Stimulated activated CD8-positive, alpha-beta memory T cell treated with anti-CD3 and anti-CD28 coated beads, Interleukin-15, amount 100 ng/mL, for 48 hours (primary cell): ENCODE data around the gene SORCS1.

Experiments
- DNase-seq, 2 donors: peaks; one replicate each; pipeline ENCODE4 v3.0.0-alpha.2; 2020; ENCODE audit warnings: low read depth in 2 of 2

Gene SORCS1

DNA sequence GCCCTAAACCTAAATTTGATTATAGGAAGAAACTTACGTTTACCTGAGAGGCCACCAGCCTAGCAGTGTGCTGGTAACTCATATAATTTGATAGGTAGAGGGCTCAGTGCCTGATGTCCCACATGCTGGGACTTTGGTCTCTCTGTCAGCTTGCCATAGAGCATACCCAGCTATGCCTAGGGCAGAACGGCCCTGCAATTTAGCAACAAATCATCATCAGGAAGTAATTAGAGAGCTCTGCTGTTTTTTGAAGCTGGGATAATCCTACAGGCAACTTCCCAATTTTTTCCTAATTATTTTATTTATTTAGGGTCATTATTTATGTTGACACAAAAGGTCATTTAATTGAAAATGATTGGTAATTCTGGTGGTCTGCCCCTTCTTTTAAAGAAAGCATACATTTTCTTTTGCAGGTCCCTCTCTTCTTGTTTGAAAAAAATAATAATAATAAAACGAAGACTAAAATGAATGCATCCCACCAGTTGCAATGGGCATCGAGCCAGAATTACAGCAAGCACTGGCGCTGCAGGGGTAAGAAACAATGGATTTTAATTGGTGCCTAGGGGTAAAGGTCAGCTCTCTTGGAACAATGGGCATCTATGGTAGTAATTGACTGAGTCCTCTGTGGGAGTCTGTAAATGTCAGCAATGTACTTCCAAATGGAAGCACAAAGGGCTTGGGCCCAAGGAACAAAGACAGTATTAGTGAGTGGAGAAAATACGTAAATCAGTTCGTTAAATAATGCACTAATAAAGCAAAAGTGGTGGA, 348.0 kb downstream of the SORCS1 start:
- DNase-seq = no peak

DNA sequence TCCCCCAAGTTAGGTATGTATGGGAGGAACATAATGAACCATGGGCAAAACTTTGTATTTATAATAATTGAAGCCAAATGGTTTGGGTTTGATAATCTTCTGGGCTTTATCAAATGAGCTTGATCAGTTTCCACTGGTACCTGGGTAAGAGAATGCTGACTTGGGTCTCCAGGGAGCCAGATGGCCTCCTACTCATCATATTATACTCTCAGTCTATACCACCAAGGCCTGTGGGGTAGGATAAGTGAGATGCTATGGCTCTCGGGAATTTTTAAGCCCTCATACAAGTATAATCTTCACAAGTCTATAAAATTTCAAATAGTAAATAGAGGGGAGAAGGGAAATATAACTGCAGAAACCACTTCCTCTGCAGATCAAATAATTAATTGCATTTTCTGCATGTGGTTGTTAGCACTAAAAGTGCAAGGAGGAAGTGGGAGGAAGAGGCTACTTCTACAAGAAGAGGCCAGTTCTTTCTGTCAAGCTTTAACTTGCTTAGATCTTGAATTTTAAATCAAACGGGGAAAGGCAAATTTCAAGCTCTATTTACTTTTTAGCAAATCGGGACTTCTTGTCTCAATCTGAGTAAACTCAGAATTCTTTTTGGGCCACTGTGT, 349.0 kb downstream of the SORCS1 start:
- DNase-seq = no peak

DNA sequence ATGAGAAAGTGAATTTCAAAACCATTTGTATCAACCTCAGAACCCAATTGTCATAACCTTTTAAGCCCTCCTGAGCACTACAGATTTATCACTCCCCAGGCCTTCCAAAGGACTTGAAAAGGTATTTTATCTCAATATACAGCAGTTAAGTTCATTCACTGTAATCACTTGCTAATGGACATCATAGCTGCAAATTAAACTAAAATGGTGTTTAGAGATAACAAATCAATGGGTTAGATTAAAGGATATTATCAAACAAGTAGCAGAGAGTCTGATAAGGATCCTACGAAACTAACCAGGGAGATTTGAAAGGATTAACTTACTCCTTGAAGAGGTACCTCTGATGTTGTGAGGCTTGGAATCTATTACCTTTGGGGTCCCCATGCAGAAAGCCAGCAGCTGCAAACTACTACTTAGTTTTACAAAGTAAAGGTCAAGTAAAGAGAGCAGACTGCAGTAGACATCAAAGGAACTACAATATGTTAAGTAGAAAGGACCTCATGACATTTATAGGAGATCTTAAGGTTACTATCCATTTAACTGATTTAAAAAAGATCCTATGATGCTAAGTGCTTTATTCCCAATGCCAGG, 359.4 kb downstream of the SORCS1 start:
- DNase-seq = no peak

DNA sequence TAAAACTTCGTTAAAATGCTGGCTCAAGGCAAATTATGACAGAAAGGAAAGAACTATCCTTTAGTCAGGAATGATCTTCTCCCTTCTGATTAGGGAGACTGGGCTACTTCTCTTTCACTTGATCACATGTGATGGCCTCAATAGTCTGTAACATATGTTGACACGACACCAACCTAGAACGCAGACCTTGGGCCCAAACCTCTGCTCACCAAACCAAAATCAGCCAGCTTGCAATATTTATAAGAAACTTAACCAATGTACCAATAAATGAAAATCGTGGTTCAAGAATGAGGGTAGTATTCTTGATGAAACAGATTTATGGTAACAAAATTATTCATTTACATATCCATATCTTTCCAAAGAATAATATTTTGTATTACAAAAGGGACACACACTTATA, 361.6 kb downstream of the SORCS1 start:
- DNase-seq = no peak

DNA sequence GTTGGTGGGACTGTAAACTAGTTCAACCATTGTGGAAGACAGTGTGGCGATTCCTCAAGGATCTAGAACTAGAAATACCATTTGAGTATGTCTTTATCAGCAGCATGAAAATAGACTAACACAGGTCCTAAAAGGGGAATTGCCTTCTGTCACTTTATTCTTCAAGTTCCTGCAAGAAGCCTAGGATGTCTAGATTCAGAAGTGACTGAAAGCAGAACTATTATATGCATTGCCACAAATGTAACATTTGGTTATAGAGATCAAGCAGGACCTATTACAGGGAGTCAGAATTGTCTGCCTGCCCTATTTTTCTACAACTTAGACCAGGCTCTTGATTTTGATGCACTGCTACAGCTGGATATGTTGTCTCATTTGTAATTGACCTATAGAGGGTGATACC, 364.7 kb downstream of the SORCS1 start:
- DNase-seq = no peak

DNA sequence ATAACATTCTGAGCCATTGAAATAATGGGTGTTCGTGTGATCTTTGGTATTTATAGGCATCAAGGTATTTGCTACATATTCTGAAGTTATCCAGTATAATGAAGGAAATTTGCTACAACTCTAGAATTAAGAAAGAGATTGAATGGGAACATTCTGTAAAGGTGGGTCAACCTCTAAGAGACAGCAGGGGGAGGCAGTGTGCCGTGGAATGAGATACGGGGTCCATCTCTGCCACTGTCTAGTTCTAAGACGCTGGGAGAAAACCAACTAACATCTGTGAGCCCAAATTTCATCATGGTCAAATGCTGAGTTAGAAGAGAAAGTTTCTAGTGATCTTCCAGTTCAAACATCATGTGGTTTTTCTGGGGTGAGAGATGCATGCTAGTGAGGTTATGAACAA, 368.9 kb downstream of the SORCS1 start:
- DNase-seq = no peak

DNA sequence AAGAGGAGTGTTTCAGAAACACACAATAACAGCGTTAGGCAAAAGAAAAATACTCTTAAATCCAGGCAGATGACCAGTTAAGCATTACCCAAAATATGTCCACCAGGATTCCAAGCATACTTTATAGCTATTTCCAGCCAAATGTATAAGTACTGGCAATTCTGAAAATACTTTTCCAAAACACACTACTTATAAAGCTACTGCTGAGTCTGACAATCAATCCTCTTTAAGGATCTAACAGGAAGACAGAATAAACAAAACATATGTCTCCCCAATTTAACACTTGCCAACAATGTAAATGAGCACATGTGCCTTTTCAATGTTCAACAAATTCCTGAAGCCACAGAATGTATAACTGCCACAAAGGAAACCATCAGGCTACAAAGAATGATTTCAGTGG, 370.9 kb downstream of the SORCS1 start:
- no peak for DNase-seq

DNA sequence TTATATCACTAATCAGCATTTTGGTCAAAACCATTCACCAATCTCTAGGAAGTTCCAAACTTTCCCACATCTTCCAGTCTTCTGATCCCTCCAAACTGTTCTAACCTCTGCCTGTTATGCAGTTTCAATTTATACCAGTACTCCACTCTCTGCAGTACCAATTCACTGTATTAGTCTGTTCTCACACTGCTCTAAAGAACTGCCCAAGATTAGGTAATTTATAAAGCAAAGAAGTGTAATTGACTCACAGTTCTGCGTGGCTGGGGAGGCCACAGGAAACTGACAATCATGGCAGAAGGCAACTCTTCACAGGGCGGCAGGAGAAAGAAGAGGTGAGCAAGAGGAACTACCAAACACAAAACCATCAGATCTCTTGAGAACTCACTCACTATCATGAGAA, 374.9 kb downstream of the SORCS1 start:
- DNase-seq = no peak

DNA sequence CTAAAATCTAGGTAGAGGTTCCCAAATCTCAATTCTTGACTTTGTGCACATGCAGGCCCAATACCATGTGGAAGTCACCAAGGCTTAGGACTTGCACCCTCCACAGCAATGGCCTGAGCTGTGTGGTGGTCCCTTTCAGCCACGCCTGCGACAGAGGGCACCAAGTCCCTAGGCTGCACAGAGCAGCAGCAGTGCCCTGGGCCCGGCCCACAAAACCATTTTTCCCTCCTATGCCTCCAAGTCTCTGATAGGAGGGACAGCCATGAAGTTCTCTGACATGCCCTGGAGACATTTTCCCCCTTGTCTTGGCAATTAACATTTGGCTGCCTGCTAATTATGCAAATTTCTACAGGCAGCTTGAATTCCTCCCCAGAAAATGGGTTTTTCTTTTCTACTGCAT, 375.5 kb downstream of the SORCS1 start:
- no peak for DNase-seq

DNA sequence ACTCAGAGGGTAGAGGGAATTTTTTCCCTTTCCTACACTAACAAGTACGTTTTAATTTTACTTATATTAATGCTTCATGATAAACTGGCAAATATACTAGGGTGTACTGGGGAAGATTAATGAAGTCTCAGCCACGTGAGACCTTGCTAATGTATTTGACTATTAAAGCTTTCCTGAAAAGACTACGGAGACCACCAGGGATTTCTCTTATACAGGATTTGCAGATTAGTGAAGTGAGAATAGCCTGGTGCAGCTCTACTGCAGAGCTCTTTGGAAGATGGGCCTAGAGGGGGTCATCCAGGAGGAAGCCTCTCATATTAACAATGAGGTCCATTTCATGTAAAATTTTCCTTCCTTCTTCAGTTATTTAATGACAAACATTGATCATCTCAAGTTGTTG, 379.0 kb downstream of the SORCS1 start:
- DNase-seq = no peak

DNA sequence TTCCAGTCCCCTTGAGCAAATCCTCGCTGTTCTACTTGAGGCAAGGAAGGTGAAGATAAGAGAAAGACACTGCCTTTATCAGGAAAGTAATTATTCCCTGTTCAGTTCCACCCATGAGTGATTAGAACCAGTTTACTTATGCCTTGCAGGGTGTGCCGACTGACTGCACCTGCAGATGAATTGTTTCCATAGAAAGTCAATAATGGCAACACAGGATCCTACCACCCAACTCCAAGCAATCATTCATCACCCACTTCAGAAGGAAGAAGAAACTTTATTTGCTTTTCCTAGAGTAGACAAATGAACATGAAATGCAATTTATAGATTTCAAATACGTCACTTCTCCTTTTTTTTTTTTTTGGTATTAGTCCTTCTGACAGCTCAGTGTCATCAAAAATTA, 383.9 kb downstream of the SORCS1 start:
- no peak for DNase-seq

DNA sequence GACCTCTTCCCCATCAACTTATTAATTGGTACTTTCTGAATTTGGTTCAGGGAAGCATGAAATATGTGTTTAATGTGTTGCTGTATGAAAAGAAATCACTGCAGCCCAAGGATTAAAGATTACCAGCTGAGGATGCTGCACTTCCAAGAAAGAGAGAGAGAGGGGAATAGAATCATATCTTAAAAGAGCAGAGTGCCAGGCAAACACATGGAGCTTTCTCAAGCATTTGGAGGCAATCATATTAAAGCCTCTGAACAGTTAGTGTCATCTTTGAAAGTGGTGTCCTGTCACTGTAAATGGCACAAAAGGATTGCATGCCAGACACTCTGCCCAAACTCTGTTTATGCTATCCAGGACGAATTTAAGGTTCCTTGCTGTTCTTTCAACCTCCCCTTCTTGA, 386.7 kb downstream of the SORCS1 start:
- DNase-seq = no peak

DNA sequence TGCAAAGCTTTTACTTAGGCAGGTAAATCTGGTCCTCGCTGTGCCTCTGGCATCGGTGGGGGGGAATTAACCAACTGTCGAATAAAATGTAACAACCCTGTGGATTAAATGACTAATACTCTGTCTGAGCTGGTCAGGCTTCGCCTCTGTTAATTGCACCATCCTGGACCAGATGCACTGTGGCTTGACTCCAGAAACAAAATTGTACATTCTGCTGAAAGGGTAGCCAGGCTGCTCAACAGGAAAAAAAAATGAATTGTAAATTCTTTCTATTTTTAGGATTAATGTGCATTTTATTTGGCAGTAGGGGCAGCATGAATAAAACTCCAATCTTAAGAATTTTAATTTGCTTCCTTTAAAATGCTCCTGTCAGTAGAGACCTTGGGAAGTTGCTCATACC, 389.4 kb downstream of the SORCS1 start:
- no peak for DNase-seq

DNA sequence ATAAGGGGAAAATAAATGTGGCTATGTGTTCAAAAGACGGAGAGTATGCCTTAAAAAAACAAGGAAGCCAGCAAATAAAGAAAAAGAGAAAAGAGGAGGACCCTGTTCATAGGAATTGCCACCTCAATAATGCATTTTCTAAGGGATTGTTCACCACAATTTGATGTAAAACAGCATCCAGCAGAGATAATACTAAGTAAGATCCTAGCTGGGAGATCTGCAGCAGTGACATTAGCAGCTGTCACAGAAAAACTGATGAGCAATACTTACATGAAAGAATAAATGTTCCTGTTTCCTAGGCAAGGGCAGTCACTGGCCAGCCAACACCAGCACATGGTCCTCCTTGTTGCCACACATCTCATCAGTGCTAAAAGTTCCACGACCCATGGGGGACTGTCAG, 391.5 kb downstream of the SORCS1 start:
- no peak for DNase-seq

DNA sequence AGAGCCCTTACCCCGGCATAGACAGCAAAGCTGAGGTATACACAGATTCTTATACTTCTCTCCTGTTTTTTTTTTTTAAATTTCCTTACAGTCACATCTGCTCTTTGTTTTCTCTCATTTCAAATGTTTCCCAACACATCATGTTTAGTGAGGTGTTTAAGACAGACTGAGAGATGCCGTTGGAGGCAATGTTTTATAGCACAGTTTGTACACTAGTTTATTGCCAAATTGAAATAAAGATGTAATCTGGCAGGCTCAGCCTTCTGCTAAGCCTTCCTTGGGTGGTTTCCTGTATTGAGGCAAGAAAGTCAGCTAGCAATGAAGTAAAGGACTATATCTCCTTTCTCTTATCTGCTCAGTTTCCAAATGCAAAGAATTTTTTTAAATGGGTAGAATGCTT, 393.4 kb downstream of the SORCS1 start:
- DNase-seq = no peak

DNA sequence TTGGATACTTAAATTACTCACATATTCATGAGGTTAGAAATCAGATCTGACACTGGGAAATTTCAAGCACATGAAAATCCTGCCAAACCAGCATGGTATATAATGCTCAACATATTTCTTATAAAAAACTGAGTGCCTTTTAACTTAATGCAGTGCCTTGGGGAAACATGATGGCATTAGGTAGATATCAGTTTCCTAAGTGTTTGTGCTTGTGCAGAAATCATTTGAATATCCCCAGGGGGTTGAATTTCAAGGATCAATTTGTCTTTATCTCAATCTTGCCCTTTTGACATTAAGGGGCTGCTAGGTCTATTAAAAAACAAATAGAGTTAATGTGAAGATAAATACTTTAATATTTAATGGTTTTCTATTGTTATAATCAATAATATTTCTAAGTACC, 396.3 kb downstream of the SORCS1 start:
- no peak for DNase-seq

DNA sequence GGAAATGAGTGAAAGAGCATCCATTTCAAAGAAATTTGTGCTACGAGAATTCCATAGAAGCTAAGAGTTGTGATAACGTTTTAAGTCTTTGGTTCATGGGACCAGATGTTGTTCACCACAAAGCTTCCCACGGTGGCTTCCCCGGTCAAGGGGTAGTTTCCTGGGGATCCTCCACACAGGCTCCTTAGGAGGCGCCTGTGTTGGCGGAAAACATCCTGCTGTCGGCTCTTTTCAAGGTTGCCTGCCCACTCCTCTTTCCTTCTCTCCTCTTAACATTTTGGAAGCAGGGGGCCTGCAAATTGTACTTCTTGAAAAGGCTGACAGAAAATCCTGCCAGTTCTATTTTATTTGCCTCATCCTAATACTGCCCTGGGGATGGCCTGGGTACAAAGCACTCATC, 398.6 kb downstream of the SORCS1 start:
- no peak for DNase-seq

DNA sequence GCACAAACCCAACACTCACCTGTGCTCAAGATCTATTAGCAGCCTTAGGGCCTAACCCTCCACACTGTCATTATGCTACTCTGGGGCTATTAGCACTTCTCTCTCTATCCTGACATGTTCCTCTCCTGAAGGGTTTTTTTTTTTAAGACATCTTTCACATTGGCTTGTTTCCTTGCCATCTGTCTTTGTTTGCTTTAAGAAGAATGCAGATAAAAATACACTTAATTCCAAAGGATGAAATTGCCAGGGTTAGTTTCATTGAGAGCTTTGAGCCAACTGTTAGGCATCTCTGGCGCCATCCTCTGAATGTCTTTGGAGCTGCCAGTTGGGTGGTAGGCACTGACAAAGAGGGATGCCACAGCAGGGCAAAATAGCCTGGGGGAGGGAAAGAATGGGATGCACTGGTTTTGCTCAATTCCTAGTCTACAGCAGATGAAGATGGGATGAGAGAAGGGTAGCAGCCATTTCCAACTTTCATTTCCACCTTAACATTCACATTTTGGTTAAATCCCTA, 399.2 kb downstream of the SORCS1 start:
- DNase-seq = no peak

DNA sequence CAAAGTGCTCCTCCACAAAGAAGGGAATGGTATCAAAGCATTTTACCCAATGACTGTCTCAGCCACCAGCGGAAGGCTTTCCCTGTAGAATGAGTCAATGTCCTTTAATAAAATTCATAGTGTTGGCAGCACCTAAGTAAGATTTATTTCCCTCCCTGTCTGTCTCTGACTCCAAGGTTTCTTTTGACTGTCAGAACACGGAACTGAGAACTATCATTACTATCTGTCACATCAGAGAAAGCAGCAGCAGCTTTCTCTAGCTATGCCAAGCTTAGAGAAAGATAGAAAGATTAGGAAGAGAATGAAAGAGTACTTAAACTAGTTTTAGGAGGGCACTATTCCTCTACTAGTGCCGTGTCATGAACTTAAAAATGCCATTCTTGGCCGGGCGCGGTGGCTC, 400.1 kb downstream of the SORCS1 start:
- DNase-seq = no peak

DNA sequence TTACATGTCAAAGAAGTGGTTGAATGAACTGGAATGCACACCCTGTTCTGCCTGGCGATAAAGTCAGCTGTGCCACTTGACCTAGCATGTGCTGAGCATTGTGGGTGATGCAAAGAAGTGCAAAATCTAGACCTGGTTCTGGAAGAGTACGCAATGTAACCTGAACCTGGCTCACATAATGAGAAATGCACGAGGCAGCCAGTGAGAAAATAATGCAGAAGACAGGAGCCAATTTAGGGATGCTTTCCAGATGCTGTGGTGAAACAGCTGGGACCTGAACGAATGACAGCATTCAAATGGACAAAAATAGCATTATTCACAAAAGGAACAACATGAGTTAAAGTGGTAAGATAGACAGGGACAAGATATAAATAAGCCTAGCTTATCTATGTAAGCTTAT, 402.6 kb downstream of the SORCS1 start:
- DNase-seq = no peak

DNA sequence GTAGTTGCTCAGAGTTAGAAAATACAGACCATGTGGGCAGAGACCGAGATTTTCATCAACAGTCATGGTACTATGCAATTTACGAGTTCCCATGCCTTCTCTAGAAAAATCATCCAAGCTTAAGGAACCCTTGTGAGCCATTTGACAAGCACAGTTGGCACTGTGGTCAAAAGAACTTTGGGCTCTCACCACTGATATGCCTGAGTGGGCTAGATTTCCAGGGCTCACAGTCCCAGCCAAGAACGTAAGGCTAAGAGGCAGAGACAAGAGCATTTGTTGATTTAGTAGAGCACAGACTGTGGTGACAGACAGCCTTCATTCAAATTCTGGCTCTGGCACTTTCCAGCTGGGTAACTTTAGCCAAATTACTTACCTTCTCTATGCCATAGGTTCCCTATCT, 407.0 kb downstream of the SORCS1 start:
- no peak for DNase-seq

DNA sequence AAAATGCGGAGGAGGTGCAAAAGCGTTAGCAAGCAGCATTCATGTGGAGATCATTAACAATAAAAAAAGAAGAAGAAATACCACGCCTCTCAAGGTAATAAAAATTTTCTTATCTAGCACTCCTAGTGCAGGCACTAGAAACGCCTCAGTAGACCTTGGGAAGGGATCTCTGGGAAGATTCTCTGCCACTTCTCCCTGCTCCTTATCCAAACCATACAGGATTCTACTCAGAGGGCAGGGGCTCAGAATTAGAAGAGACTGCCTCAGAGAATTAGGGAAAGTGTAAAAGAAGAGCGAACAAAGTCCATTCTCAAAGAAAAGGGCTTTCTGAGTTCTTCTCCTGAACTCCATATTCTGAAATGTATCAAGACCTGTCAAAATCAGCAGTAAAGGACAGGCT, 413.4 kb downstream of the SORCS1 start:
- no peak for DNase-seq

DNA sequence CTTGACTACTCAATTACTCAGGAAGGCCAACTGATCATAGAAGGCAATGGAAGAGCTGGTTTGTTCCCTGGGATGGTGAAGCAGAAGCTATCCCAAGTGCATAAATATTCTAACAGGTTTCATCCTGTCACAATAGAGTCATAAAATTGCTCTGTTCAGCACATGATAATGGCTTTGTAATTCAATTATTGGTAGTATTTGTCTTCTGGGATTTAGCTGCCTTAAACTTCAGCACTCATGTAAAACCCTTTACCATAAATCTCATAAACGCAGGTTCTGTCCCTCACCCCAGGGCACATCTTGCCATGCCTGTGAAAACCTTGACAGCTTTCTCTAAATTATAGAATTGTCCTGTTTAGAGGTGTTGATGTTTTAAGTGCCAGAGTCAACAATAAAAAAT, 417.6 kb downstream of the SORCS1 start:
- no peak for DNase-seq
